Pons (tissue), 1 donor: ENCODE measurements around the gene TMPRSS7.
"Not testable (repeated sequence)": the region's sequence is repeated elsewhere in the genome, so short reads cannot be mapped to it uniquely, and the experiment has no call there.

ENCODE experiments used
- DNase-seq: peaks from one replicate; pipeline ENCODE4 v3.0.0-alpha.2; 2016; ENCODE audit warnings: low spot score

The TMPRSS7 gene

GRCh38 chr3:112072387-112073060 is 38.0 kb downstream of the TMPRSS7 start:
- not testable (repeated sequence) for DNase-seq

- no peak for DNase-seq
Measured at GRCh38 chr3:112074006-112074405, 39.5 kb downstream of the TMPRSS7 start.

GRCh38 chr3:112074616-112075497 is 40.3 kb downstream of the TMPRSS7 start:
- no peak for DNase-seq

GRCh38 chr3:112078125-112079083 is 43.9 kb downstream of the TMPRSS7 start:
- no peak for DNase-seq

GRCh38 chr3:112083239-112083638 is 48.7 kb downstream of the TMPRSS7 start:
- no peak for DNase-seq

- DNase-seq, result peak; percentile 8
Measured at GRCh38 chr3:112084980-112085705, 50.6 kb downstream of the TMPRSS7 start.

GRCh38 chr3:112085735-112086075 is 51.2 kb downstream of the TMPRSS7 start:
- DNase-seq, result no peak

GRCh38 chr3:112086076-112086854 is 51.7 kb downstream of the TMPRSS7 start, which contains the start of gene C3orf52:
Gene C3orf52 (plus strand): TSS chr3:112086389. CDS start chr3:112086408, 19 bp downstream.
- DNase-seq, result peak; percentile 9

- no peak for DNase-seq
Measured at GRCh38 chr3:112086875-112087524, 52.5 kb downstream of the TMPRSS7 start.

GRCh38 chr3:112087746-112088145 is 53.2 kb downstream of the TMPRSS7 start:
- no peak for DNase-seq

- DNase-seq, result no peak
Measured at GRCh38 chr3:112088944-112089343, 54.4 kb downstream of the TMPRSS7 start.

GRCh38 chr3:112089956-112090886 is 55.7 kb downstream of the TMPRSS7 start:
- no peak for DNase-seq

GRCh38 chr3:112090887-112091586 is 56.5 kb downstream of the TMPRSS7 start:
- no peak for DNase-seq

- no peak for DNase-seq
Measured at GRCh38 chr3:112092496-112093179, 58.1 kb downstream of the TMPRSS7 start.

- no peak for DNase-seq
Measured at GRCh38 chr3:112093180-112093522, 58.6 kb downstream of the TMPRSS7 start.

- DNase-seq, result no peak
Measured at GRCh38 chr3:112095731-112096130, 61.2 kb downstream of the TMPRSS7 start.

GRCh38 chr3:112096176-112096575 is 61.6 kb downstream of the TMPRSS7 start:
- DNase-seq, result no peak

GRCh38 chr3:112097378-112097777 is 62.8 kb downstream of the TMPRSS7 start:
- peak; percentile 6 for DNase-seq
